ENCODE data around the gene RASGRF2. TPM values are rescaled to one million over a fixed set of nuclear protein-coding genes. Genes with fewer than 3 reads are reported as not detected.

Gene RASGRF2
- total RNA-seq, 4 donors from 2014 or later: 3.8 to 9.1 (median 5.3) TPM

- H3K4me1 ChIP-seq: no peaks in the 10 kb centered on the region
Measured at GRCh38 chr5:81166430-81166829, 206.3 kb downstream of the RASGRF2 start.

GRCh38 chr5:81167078-81167477 is 206.9 kb downstream of the RASGRF2 start:
- TF ChIP-seq POLR2AphosphoS5 (IDR thresholded peaks at IDR 0.05) (no peak), CTCF (IDR thresholded peaks at IDR 0.05) (no peak), EP300 (IDR thresholded peaks at IDR 0.05) (no peak), POLR2A (IDR thresholded peaks at IDR 0.05) (no peak)
- 55 to 60% methylated on average over 4 of the region's 4 CpGs for WGBS, 2 donors (ENCODE audit: low coverage in 1 of 2)
- H3K4me3 ChIP-seq: no peak overlapping the region
- H3K9me3 ChIP-seq: no peaks in the 10 kb centered on the region
- no peaks in the 10 kb centered on the region for H3K27me3 ChIP-seq
- no peaks in the 10 kb centered on the region for H3K36me3 ChIP-seq
- no peaks in the 10 kb centered on the region for H3K4me1 ChIP-seq
- ATAC-seq: no peak
- H3K27ac ChIP-seq: no peak overlapping the region

More at GRCh38 chr5:81166430-81166829, 206.3 kb downstream of the RASGRF2 start:
- H3K9me3 ChIP-seq: no peaks in the 10 kb centered on the region
- TF ChIP-seq POLR2AphosphoS5 (IDR thresholded peaks at IDR 0.05): no peak
- no peak for TF ChIP-seq EP300 (IDR thresholded peaks at IDR 0.05)
- no peak for TF ChIP-seq CTCF (IDR thresholded peaks at IDR 0.05)
- no peak for TF ChIP-seq POLR2A (IDR thresholded peaks at IDR 0.05)
- no peaks in the 10 kb centered on the region for H3K27me3 ChIP-seq
- H3K36me3 ChIP-seq: no peaks in the 10 kb centered on the region
- H3K27ac ChIP-seq: no peak overlapping the region
- WGBS, 2 donors (ENCODE audit: low coverage in 1 of 2): 90 to 92% methylated on average over 2 to 5 of the region's 6 CpGs
- ATAC-seq: no peak
- H3K4me3 ChIP-seq: no peak overlapping the region

- Histone ChIP-seq H3K36me3 (no peaks in the 10 kb centered on the region), H3K4me3 (no peak overlapping the region), H3K27me3 (no peaks in the 10 kb centered on the region), H3K4me1 (no peaks in the 10 kb centered on the region), H3K9me3 (no peaks in the 10 kb centered on the region), H3K27ac (no peak overlapping the region)
- no peak for ATAC-seq
- TF ChIP-seq POLR2AphosphoS5 (IDR thresholded peaks at IDR 0.05): no peak
- TF ChIP-seq CTCF (IDR thresholded peaks at IDR 0.05): no peak
- TF ChIP-seq POLR2A (IDR thresholded peaks at IDR 0.05): no peak
- TF ChIP-seq EP300 (IDR thresholded peaks at IDR 0.05): no peak
- WGBS, 2 donors (ENCODE audit: low coverage in 1 of 2): 22 to 59% methylated on average over 4 to 7 of the region's 8 CpGs
Measured at GRCh38 chr5:81167544-81167943, 207.4 kb downstream of the RASGRF2 start.

DNA sequence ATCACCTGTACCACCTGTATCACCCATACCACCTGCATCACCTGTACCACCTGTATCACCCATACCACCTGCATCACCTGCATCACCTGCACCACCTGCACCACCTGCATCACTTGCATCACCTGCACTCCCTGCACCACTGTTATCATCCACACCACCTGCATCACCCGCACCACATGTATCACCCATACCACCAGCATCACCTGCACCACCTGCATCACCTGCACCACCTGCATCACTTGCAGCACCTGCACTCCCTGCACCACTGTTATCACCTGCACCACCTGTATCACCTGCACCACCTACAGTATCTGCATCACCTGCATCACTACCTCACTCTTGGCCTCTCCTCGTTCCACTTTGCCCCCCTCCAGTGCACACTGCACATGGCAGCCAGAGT is 209.8 kb downstream of the RASGRF2 start:
- WGBS, 2 donors (ENCODE audit: low coverage in 1 of 2): 80 to 93% methylated on average over 1 to 2 of the region's 2 CpGs

More for the DNA sequence above, 209.8 kb downstream of the RASGRF2 start:
- H3K9me3 ChIP-seq: no peaks in the 10 kb centered on the region
- H3K4me1 ChIP-seq: no peaks in the 10 kb centered on the region
- H3K27ac ChIP-seq: no peak overlapping the region
- H3K27me3 ChIP-seq: no peaks in the 10 kb centered on the region
- no peak for ATAC-seq
- H3K36me3 ChIP-seq: no peaks in the 10 kb centered on the region
- TF ChIP-seq EP300 (IDR thresholded peaks at IDR 0.05) (no peak), CTCF (IDR thresholded peaks at IDR 0.05) (no peak), POLR2AphosphoS5 (IDR thresholded peaks at IDR 0.05) (no peak), POLR2A (IDR thresholded peaks at IDR 0.05) (no peak)
- H3K4me3 ChIP-seq: no peak overlapping the region
